Endometrium (tissue), 2 donors: ENCODE measurements around the gene TUBG1.
"Not testable (repeated sequence)": the region's sequence is repeated elsewhere in the genome, so short reads cannot be mapped to it uniquely, and the experiment has no call there.

ENCODE experiments used
- FAIRE-seq: peaks from 2 replicates; lab custom pipeline; 2012; peaks lifted over from hg19 to GRCh38; lab: Jason Lieb, UNC
- donor health status: control.
- donor health status: control.

The TUBG1 gene

GRCh38 chr17:42579794-42580551, 29.5 kb upstream of the TUBG1 start:
- FAIRE-seq = no peak

GRCh38 chr17:42581744-42582270, 27.7 kb upstream of the TUBG1 start:
- FAIRE-seq = no peak

GRCh38 chr17:42584880-42585279, 24.6 kb upstream of the TUBG1 start:
- no peak for FAIRE-seq

- no peak for FAIRE-seq
Measured at GRCh38 chr17:42585353-42585752, 24.1 kb upstream of the TUBG1 start.

GRCh38 chr17:42586514-42587230, 22.8 kb upstream of the TUBG1 start:
- no peak for FAIRE-seq

GRCh38 chr17:42590886-42591285, 18.6 kb upstream of the TUBG1 start:
- no peak for FAIRE-seq

- no peak for FAIRE-seq
Measured at GRCh38 chr17:42591411-42591810, 18.1 kb upstream of the TUBG1 start.

- no peak for FAIRE-seq
Measured at GRCh38 chr17:42596386-42596785, 13.1 kb upstream of the TUBG1 start.

- no peak for FAIRE-seq
Measured at GRCh38 chr17:42598905-42599304, 10.6 kb upstream of the TUBG1 start.

- FAIRE-seq = no peak
Measured at GRCh38 chr17:42603318-42603717, 6.2 kb upstream of the TUBG1 start.

GRCh38 chr17:42607769-42608168, 1.7 kb upstream of the TUBG1 start:
- no peak for FAIRE-seq

GRCh38 chr17:42608305-42609181, 940 bp upstream of the TUBG1 start:
- no peak for FAIRE-seq

- not testable (repeated sequence) for FAIRE-seq
Measured at GRCh38 chr17:42609814-42610801, 625 bp downstream of the TUBG1 start.

GRCh38 chr17:42612013-42612412, 2.5 kb downstream of the TUBG1 start:
- no peak for FAIRE-seq

GRCh38 chr17:42613699-42614295, 4.3 kb downstream of the TUBG1 start:
- no peak for FAIRE-seq

GRCh38 chr17:42617956-42618431, 8.5 kb downstream of the TUBG1 start:
- no peak for FAIRE-seq

- FAIRE-seq = no peak
Measured at GRCh38 chr17:42618442-42619150, 9.1 kb downstream of the TUBG1 start.

GRCh38 chr17:42621987-42622386, 12.5 kb downstream of the TUBG1 start:
- not testable (repeated sequence) for FAIRE-seq

- FAIRE-seq = no peak
Measured at GRCh38 chr17:42623271-42623670, 13.8 kb downstream of the TUBG1 start.
